ENCODE data around the gene MATR3.

The MATR3 gene

GRCh38 chr5:139272471-139273321 lies 20.8 kb upstream of the MATR3 start:
- peak; percentile 27 for DNase-seq (ENCODE audit: low read depth)
- no peak overlapping the region for H3K4me3 ChIP-seq (replicated peaks; ENCODE audit: low read depth, low read length)

DNA sequence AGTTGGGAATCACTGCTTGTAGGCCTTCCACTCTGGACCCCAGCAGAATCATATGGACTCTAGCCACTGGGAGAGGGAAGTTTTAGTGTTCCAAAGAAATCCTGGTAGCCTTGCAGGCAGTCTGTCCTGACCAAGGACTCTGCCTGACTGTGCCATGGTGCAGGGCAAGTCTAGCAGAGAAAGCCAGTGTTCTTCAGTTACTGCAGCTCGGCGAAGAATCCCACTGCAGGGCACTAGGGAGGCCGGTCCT lies 20.3 kb upstream of the MATR3 start:
- TF ChIP-seq, protein P1, sequence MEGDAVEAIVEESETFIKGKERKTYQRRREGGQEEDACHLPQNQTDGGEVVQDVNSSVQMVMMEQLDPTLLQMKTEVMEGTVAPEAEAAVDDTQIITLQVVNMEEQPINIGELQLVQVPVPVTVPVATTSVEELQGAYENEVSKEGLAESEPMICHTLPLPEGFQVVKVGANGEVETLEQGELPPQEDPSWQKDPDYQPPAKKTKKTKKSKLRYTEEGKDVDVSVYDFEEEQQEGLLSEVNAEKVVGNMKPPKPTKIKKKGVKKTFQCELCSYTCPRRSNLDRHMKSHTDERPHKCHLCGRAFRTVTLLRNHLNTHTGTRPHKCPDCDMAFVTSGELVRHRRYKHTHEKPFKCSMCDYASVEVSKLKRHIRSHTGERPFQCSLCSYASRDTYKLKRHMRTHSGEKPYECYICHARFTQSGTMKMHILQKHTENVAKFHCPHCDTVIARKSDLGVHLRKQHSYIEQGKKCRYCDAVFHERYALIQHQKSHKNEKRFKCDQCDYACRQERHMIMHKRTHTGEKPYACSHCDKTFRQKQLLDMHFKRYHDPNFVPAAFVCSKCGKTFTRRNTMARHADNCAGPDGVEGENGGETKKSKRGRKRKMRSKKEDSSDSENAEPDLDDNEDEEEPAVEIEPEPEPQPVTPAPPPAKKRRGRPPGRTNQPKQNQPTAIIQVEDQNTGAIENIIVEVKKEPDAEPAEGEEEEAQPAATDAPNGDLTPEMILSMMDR (IDR thresholded peaks at IDR 0.05; ENCODE audit: low read length, missing control alignments) = no peak
- no peak for DNase-seq (ENCODE audit: low read depth)
- peak overlapping the region; percentile 80 for H3K4me3 ChIP-seq (replicated peaks; ENCODE audit: low read depth, low read length)

More at GRCh38 chr5:139272471-139273321, 20.8 kb upstream of the MATR3 start:
- TF ChIP-seq, protein P1 (IDR thresholded peaks at IDR 0.05; ENCODE audit: low read length, missing control alignments) = no peak

DNA sequence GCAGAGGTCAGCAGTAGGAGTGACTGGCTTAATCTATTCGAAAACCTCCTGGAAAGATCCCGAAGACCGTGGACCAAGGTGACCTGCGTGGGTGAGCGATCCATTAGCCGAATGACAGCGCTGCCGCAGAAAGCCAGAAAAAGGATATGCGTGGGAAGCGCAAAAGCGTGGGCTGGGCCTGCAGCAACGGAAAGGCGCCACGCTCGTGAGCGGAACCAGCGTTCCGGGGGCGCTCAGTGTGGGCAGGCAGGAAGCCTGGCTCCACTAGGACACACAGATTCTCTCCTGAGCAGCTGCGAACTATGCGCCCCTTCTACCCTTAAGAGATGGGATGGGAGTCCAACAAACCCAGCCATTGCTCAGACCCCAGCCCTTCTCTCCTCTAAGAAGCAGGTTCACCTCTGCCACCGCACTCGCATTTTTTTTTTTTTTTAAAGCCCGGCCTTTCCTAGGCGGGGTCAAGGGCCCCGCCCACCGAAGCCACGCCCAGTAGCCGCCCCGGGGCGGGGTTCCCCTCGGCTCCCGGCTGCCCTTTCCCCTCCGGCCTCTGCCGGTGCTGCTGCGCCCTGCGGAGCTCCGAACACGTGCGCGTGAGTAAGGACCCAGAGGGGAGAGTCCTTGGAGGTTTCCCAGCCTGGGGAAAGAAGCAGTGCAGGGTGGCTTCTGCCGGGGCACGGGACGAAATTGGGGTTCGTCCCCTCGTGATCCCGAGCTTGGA lies 19.8 kb upstream of the MATR3 start:
- DNase-seq (ENCODE audit: low read depth) = peak; percentile 86
- TF ChIP-seq, protein P1 (IDR thresholded peaks at IDR 0.05; ENCODE audit: low read length, missing control alignments) = no peak
- peak overlapping the region; percentile 80 for H3K4me3 ChIP-seq (replicated peaks; ENCODE audit: low read depth, low read length)

GRCh38 chr5:139275536-139275935 lies 18.0 kb upstream of the MATR3 start:
- no peak for DNase-seq (ENCODE audit: low read depth)
- TF ChIP-seq, protein P1 (IDR thresholded peaks at IDR 0.05; ENCODE audit: low read length, missing control alignments) = no peak
- H3K4me3 ChIP-seq (replicated peaks; ENCODE audit: low read depth, low read length) = peak overlapping the region; percentile 80

- TF ChIP-seq, protein P1 (IDR thresholded peaks at IDR 0.05; ENCODE audit: low read length, missing control alignments) = no peak
- H3K4me3 ChIP-seq (replicated peaks; ENCODE audit: low read depth, low read length) = peak overlapping the region; percentile 80
- DNase-seq (ENCODE audit: low read depth) = no peak
Observed at GRCh38 chr5:139275956-139276355, 17.6 kb upstream of the MATR3 start.

DNA sequence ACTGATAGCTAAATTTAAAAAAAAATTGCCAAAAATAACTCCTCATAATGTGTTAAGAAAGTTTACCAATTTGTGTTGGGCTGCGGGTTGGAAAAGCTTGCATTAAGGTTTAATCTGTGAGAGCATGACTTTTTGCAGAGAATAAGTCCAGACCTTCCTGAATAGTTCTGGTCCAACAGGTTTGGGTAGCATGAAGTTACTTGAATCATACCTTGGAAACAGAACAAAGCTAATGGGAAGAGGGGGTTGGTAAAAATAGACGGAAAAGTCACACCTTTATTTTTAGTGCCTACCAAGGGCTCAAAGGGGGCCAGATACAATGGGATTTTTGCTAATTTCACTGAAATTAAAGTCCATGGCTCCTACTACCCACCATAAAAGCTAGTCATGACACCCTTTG lies 17.1 kb upstream of the MATR3 start:
- no peak overlapping the region for H3K4me3 ChIP-seq (replicated peaks; ENCODE audit: low read depth, low read length)
- TF ChIP-seq, protein P1 (IDR thresholded peaks at IDR 0.05; ENCODE audit: low read length, missing control alignments) = no peak
- DNase-seq (ENCODE audit: low read depth) = no peak

Data from fibroblast of pulmonary artery (primary cell).